ENCODE measurements around the gene RPL18A. TPM values are rescaled to one million over a fixed set of nuclear protein-coding genes. Genes with fewer than 3 reads are reported as not detected.

The RPL18A gene
- total RNA-seq, 1 experiment from 2014 or later = 1,852 TPM

GRCh38 chr19:17824339-17824738 lies 35.4 kb upstream of the RPL18A start:
- H3K4me1 ChIP-seq (ENCODE audit: insufficient read depth, low read length, poor library complexity, severe bottlenecking) = no peaks in the 10 kb centered on the region
- no peak for TF ChIP-seq EZH2 (IDR thresholded peaks at IDR 0.05; ENCODE audit: borderline replicate concordance, low read depth, low read length, poor library complexity, severe bottlenecking)
- TF ChIP-seq CTCF (conservative IDR thresholded peaks at IDR 0.05; ENCODE audit: low read depth, low read length) = no peak
- no peak overlapping the region for H3K27ac ChIP-seq (ENCODE audit: low read depth, low read length, poor library complexity, severe bottlenecking)
- H3K4me3 ChIP-seq (ENCODE audit: low read depth, low read length, poor library complexity, severe bottlenecking) = no peak overlapping the region
- H3K36me3 ChIP-seq (ENCODE audit: insufficient read depth, low read length, poor library complexity, severe bottlenecking) = no peaks in the 10 kb centered on the region
- no TSS peak for BruUV-seq (replicated peaks)
- no peak for DNase-seq (ENCODE audit: low spot score)
- CTCF ChIA-PET = no interaction called here
- H3K27me3 ChIP-seq (replicated peaks; ENCODE audit: insufficient read depth, low read depth, low read length, poor library complexity) = no peaks in the 10 kb centered on the region
- H3K9me3 ChIP-seq (ENCODE audit: low read depth, low read length, poor library complexity, severe bottlenecking) = no peaks in the 10 kb centered on the region
- intact Hi-C loops (cut with micrococcal nuclease; ENCODE audit: unreplicated experiment) = no loop called here
- POLR2A ChIA-PET (ENCODE audit: low non-redundant PET) = no interaction called here

- H3K4me3 ChIP-seq (ENCODE audit: low read depth, low read length, poor library complexity, severe bottlenecking) = no peak overlapping the region
- CTCF ChIA-PET = no interaction called here
- no TSS peak for BruUV-seq (replicated peaks)
Observed at GRCh38 chr19:17826508-17827056, 33.1 kb upstream of the RPL18A start.

GRCh38 chr19:17829855-17830566 lies 29.7 kb upstream of the RPL18A start:
- H3K36me3 ChIP-seq (ENCODE audit: insufficient read depth, low read length, poor library complexity, severe bottlenecking) = no peaks in the 10 kb centered on the region
- intact Hi-C loops (cut with micrococcal nuclease; ENCODE audit: unreplicated experiment) = no loop called here
- H3K27me3 ChIP-seq (replicated peaks; ENCODE audit: insufficient read depth, low read depth, low read length, poor library complexity) = no peaks in the 10 kb centered on the region
- BruUV-seq (replicated peaks) = no TSS peak
- H3K4me3 ChIP-seq (ENCODE audit: low read depth, low read length, poor library complexity, severe bottlenecking) = no peak overlapping the region
- no peaks in the 10 kb centered on the region for H3K4me1 ChIP-seq (ENCODE audit: insufficient read depth, low read length, poor library complexity, severe bottlenecking)
- POLR2A ChIA-PET (ENCODE audit: low non-redundant PET) = no interaction called here
- no peak for TF ChIP-seq CTCF (conservative IDR thresholded peaks at IDR 0.05; ENCODE audit: low read depth, low read length)
- no peak for TF ChIP-seq EZH2 (IDR thresholded peaks at IDR 0.05; ENCODE audit: borderline replicate concordance, low read depth, low read length, poor library complexity, severe bottlenecking)
- no peak for DNase-seq (ENCODE audit: low spot score)
- CTCF ChIA-PET = no interaction called here
- no peaks in the 10 kb centered on the region for H3K9me3 ChIP-seq (ENCODE audit: low read depth, low read length, poor library complexity, severe bottlenecking)
- H3K27ac ChIP-seq (ENCODE audit: low read depth, low read length, poor library complexity, severe bottlenecking) = no peak overlapping the region

More at GRCh38 chr19:17826508-17827056, 33.1 kb upstream of the RPL18A start:
- Histone ChIP-seq H3K4me1 (ENCODE audit: insufficient read depth, low read length, poor library complexity, severe bottlenecking) (no peaks in the 10 kb centered on the region), H3K27ac (ENCODE audit: low read depth, low read length, poor library complexity, severe bottlenecking) (no peak overlapping the region), H3K36me3 (ENCODE audit: insufficient read depth, low read length, poor library complexity, severe bottlenecking) (no peaks in the 10 kb centered on the region), H3K27me3 (replicated peaks; ENCODE audit: insufficient read depth, low read depth, low read length, poor library complexity) (no peaks in the 10 kb centered on the region), H3K9me3 (ENCODE audit: low read depth, low read length, poor library complexity, severe bottlenecking) (no peaks in the 10 kb centered on the region)
- POLR2A ChIA-PET (ENCODE audit: low non-redundant PET) = no interaction called here
- TF ChIP-seq EZH2 (IDR thresholded peaks at IDR 0.05; ENCODE audit: borderline replicate concordance, low read depth, low read length, poor library complexity, severe bottlenecking) (no peak), CTCF (conservative IDR thresholded peaks at IDR 0.05; ENCODE audit: low read depth, low read length) (no peak)
- intact Hi-C loops (cut with micrococcal nuclease; ENCODE audit: unreplicated experiment) = no loop called here
- DNase-seq (ENCODE audit: low spot score) = no peak
